Psoas muscle (tissue), 8 donors: Measurements from ENCODE around the gene ZNF746. TPM values are rescaled to one million over a fixed set of nuclear protein-coding genes. Genes with fewer than 3 reads are reported as not detected.
"Not testable (repeated sequence)": the region's sequence is repeated elsewhere in the genome, so short reads cannot be mapped to it uniquely, and the experiment has no call there.

Source experiments
- ATAC-seq, 4 donors: fragments of 200-7000 bp; cut with Tn5 transposase; one replicate each; pipeline ENCODE4 v1.9.1; 2020; ENCODE audit warnings: moderate library complexity in 3 of 4, mild to moderate bottlenecking in 2 of 4
- DNase-seq, 2 donors: peaks; one replicate each; pipeline ENCODE4 v3.0.0-alpha.2; 2020
- H3K27ac ChIP-seq: fragments of 200-600 bp; one replicate; pipeline ENCODE4 v1.8.0; 2022
- H3K27me3 ChIP-seq, 3 donors: fragments of 200-600 bp in 1 of 3; one replicate each; pipeline versions ENCODE4 v1.6.1 to v1.8.0; 2013 to 2022; ENCODE audit warnings: low read length in 2 of 3, mild to moderate bottlenecking in 2 of 3, moderate library complexity in 1 of 3; ENCODE audit not compliant: insufficient read depth in 3 of 3
- H3K36me3 ChIP-seq, 2 donors: fragments of 200-600 bp in 1 of 2; one replicate each; pipeline versions ENCODE4 v1.6.1 to v1.8.0; 2013 to 2022; ENCODE audit warnings: low read depth in 1 of 2, mild to moderate bottlenecking in 1 of 2, moderate library complexity in 1 of 2; ENCODE audit not compliant: insufficient read depth in 1 of 2
- H3K4me1 ChIP-seq: fragments of 200-600 bp; one replicate; pipeline ENCODE4 v1.8.0; 2022
- H3K4me3 ChIP-seq: fragments of 200-600 bp; one replicate; pipeline ENCODE4 v1.8.0; 2022; ENCODE audit warnings: mild to moderate bottlenecking
- H3K9me3 ChIP-seq: fragments of 200-600 bp; one replicate; pipeline ENCODE4 v1.8.0; 2022
- CTCF ChIP-seq: fragments of 200-600 bp; IDR thresholded peaks from one replicate; pipeline ENCODE4 v1.8.0; 2022; ENCODE audit warnings: antibody characterized with exemption
- WGBS, 3 donors: extraction: QIAGEN DNeasy Blood & Tissue Kit; methylation state at CpG; one replicate each; pipeline versions ENCODE4 v1.1.6 to v1.1.7; 2013; 5-methylcytosine and 5-hydroxymethylcytosine counted together
- intact Hi-C, 2 donors: fragments of 100-400 bp; cut with DNase I; formaldehyde crosslinking; loops; one replicate each; pipeline versions ENCODE4 v1.11.0 to v1.14.2; 2022
- polyA plus RNA-seq, 3 donors: library from polyadenylated mRNA; stranded (reverse); fragments of 200-250 nt; gene quantifications; one replicate each; pipeline ENCODE4 v1.2.3, GENCODE V29; 2013
- total RNA-seq, 4 donors: library from RNA; stranded (reverse); fragmentation: NEBNext Ultra II Directional in 2 of 4; extraction: Animal tissue kit (Norgen Biotek cat#: 25700) in 2 of 4; gene quantifications; one replicate each; pipeline versions ENCODE4 v1.2.1 to v1.2.4, GENCODE V29; 2021 to 2023
- donor health status: healthy with polysubstance abuse.
- donor health status: DM: no; HTN: no; CAD: no; lungs with moderate emphysema.
- donor health status: Bipolar disorder and iron deficiency.
- donor health status: healthy.
- donor health status: DM: yes; HTN: yes; CAD: no.
- donor health status: DM: no; HTN: no; CAD: no.
- donor health status: DM: no; HTN: no; CAD: no.
- donor health status: DM: yes; HTN: yes; CAD: no.

ZNF746 gene
- total and polyA plus RNA-seq, 7 donors: 5.0 to 12.7 (median 8.5) TPM

GRCh38 chr7:149494738-149495368 lies 2.8 kb downstream of the ZNF746 start:
- H3K27me3 ChIP-seq: no peaks in the 10 kb centered on the region
- H3K36me3 ChIP-seq: peaks cover 5 to 45% of the 10 kb centered on the region in 2 donors
- H3K4me3 ChIP-seq: peak overlapping the region; percentile 85
- ATAC-seq (no peak), DNase-seq (no peak)
- H3K4me1 ChIP-seq: peaks cover 20% of the 10 kb centered on the region
- intact Hi-C loops: loop anchor here in 1 of 2 donors (5.0 to 10.0 kb wide), 3 partner anchors 33 to 250 kb away; partner anchors contain the start of genes ZNF777 and ZNF783
- H3K27ac ChIP-seq: no peak overlapping the region
- no peak for TF ChIP-seq CTCF
- 78 to 83% (median 80%) methylated on average over 6 of the region's 6 CpGs for WGBS, 3 donors
- H3K9me3 ChIP-seq: no peaks in the 10 kb centered on the region

- peaks cover 5 to 52% of the 10 kb centered on the region in 2 donors for H3K36me3 ChIP-seq
- H3K27me3 ChIP-seq, ATAC-seq, H3K4me3 ChIP-seq, H3K9me3 ChIP-seq, H3K27ac ChIP-seq: not testable (repeated sequence)
- whole genome bisulfite sequencing, 3 donors: 92 to 94% (median 94%) methylated on average over 14 to 19 of the region's 20 CpGs
- DNase-seq: peak in 1 of 2 donors; percentile 34
- H3K4me1 ChIP-seq: peaks cover 20% of the 10 kb centered on the region
- intact Hi-C loops: loop anchor here in 1 of 2 donors (10.0 kb wide), 2 partner anchors 229 to 251 kb away; partner anchors contain the start of gene ZNF783
These were observed 3.6 kb downstream of the ZNF746 start for GRCh38 chr7:149493975-149494374.

DNA sequence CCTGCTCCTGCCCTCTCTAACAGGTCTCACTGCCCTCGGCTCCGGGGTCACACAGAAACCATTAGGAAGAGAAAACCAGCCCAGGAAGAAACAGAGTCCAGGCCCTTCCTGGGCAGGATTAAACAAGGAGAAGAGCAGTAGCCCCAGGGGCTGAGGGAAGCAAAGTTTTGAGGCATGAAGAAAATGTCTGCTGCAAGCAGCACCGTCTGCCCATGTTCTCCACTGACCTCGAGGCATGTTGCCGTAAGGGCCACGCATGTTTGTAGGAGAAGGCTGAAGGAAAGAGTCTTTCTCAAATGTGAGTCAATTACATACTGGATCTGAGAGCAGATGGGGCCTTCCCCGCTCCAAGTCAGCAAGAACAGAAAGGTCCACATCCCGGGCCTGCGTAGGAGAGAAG lies 4.2 kb downstream of the ZNF746 start:
- Histone ChIP-seq H3K4me1 (peaks cover 20% of the 10 kb centered on the region), H3K9me3 (no peaks in the 10 kb centered on the region), H3K36me3 (peaks cover 8 to 57% of the 10 kb centered on the region in 2 donors), H3K4me3 (no peak overlapping the region), H3K27ac (no peak overlapping the region), H3K27me3 (no peaks in the 10 kb centered on the region)
- intact Hi-C loops: loop anchor here in 1 of 2 donors (10.0 kb wide), 2 partner anchors 229 to 251 kb away; partner anchors contain the start of gene ZNF783
- WGBS, 3 donors: 93 to 95% (median 94%) methylated on average over 9 of the region's 9 CpGs
- ATAC-seq (no peak), DNase-seq (no peak)
- TF ChIP-seq CTCF: no peak

GRCh38 chr7:149490083-149490760 lies 7.4 kb downstream of the ZNF746 start:
- ATAC-seq (peak in 3 of 4 donors; percentile 15 to 51 (median 44)), DNase-seq (peak in 1 of 2 donors; percentile 48)
- H3K4me1 ChIP-seq: peaks cover 9% of the 10 kb centered on the region
- H3K27ac ChIP-seq: no peak overlapping the region
- no peak for TF ChIP-seq CTCF
- intact Hi-C loops: loop anchor here in 1 of 2 donors (10.0 kb wide), 2 partner anchors 225 to 255 kb away; partner anchors contain the start of gene ZNF783
- H3K27me3 ChIP-seq: no peaks in the 10 kb centered on the region
- no peak overlapping the region for H3K4me3 ChIP-seq
- no peaks in the 10 kb centered on the region for H3K9me3 ChIP-seq
- peaks cover 8 to 87% of the 10 kb centered on the region in 2 donors for H3K36me3 ChIP-seq
- WGBS, 3 donors: 71 to 77% (median 71%) methylated on average over 15 of the region's 15 CpGs
